NT2/D1 (cell line): ENCODE results near the gene XRCC3.

Experiments
- DNase-seq: peaks from one replicate; pipeline ENCODE4 v3.0.0-alpha.2; 2011; ENCODE audit warnings: low read depth, low spot score
- H3K27me3 ChIP-seq: 2 replicates; pipeline ENCODE4 v1.6.0; 2011; ENCODE audit warnings: mild to moderate bottlenecking; ENCODE audit not compliant: insufficient read length, insufficient read depth
- H3K36me3 ChIP-seq: 2 replicates; pipeline ENCODE4 v1.6.1; 2011; ENCODE audit warnings: mild to moderate bottlenecking, low read length, mixed read lengths; ENCODE audit not compliant: insufficient read depth, insufficient read length
- H3K4me1 ChIP-seq: 2 replicates; pipeline ENCODE4 v1.5.1; 2011; ENCODE audit not compliant: insufficient read depth, insufficient read length
- H3K4me3 ChIP-seq: 2 replicates; pipeline ENCODE4 v1.5.1; 2011; ENCODE audit warnings: low read depth; ENCODE audit not compliant: insufficient read length
- H3K9ac ChIP-seq: 2 replicates; pipeline ENCODE4 v1.6.0; 2011; ENCODE audit warnings: low read depth; ENCODE audit not compliant: insufficient read length
- H3K9me3 ChIP-seq: 2 replicates; pipeline ENCODE4 v1.5.1; 2011; ENCODE audit warnings: mild to moderate bottlenecking, low read length; ENCODE audit not compliant: insufficient read depth
- SUZ12 ChIP-seq: IDR thresholded peaks from 2 replicates; pipeline ENCODE4 v1.6.1; 2011; ENCODE audit not compliant: insufficient read length, insufficient read depth; ENCODE audit errors: extremely low read depth
- YY1 ChIP-seq: IDR thresholded peaks from 2 replicates; pipeline ENCODE4 v1.6.1; 2011; ENCODE audit not compliant: insufficient read length, insufficient read depth
- ZNF274 ChIP-seq: IDR thresholded peaks from 2 replicates; pipeline ENCODE4 v1.6.1; 2011; ENCODE audit warnings: mild to moderate bottlenecking, low read depth, low read length

The XRCC3 gene

GRCh38 chr14:103753774-103754173, 38.5 kb upstream of the XRCC3 start:
- DNase-seq = no peak
- Histone ChIP-seq H3K4me3 (no peak overlapping the region), H3K36me3 (no peaks in the 10 kb centered on the region), H3K4me1 (no peaks in the 10 kb centered on the region), H3K9ac (peak overlapping the region; percentile 50), H3K9me3 (no peaks in the 10 kb centered on the region), H3K27me3 (no peaks in the 10 kb centered on the region)
- TF ChIP-seq SUZ12 (no peak), YY1 (no peak), ZNF274 (no peak)

GRCh38 chr14:103749860-103750259, 34.6 kb upstream of the XRCC3 start:
- Histone ChIP-seq H3K27me3 (no peaks in the 10 kb centered on the region), H3K4me1 (no peaks in the 10 kb centered on the region), H3K36me3 (no peaks in the 10 kb centered on the region), H3K9ac (no peak overlapping the region), H3K4me3 (no peak overlapping the region), H3K9me3 (no peaks in the 10 kb centered on the region)
- DNase-seq = no peak
- no peak for TF ChIP-seq SUZ12
- TF ChIP-seq YY1 = no peak
- no peak for TF ChIP-seq ZNF274

GRCh38 chr14:103749452-103749851, 34.2 kb upstream of the XRCC3 start:
- TF ChIP-seq YY1 (no peak), ZNF274 (no peak), SUZ12 (no peak)
- Histone ChIP-seq H3K9ac (no peak overlapping the region), H3K36me3 (no peaks in the 10 kb centered on the region), H3K27me3 (no peaks in the 10 kb centered on the region), H3K4me3 (no peak overlapping the region), H3K9me3 (no peaks in the 10 kb centered on the region), H3K4me1 (no peaks in the 10 kb centered on the region)
- DNase-seq = no peak

GRCh38 chr14:103748534-103748857, 33.2 kb upstream of the XRCC3 start:
- H3K4me1 ChIP-seq = peaks cover 2% of the 10 kb centered on the region
- H3K36me3 ChIP-seq = no peaks in the 10 kb centered on the region
- DNase-seq = no peak
- H3K9ac ChIP-seq = no peak overlapping the region
- H3K27me3 ChIP-seq = no peaks in the 10 kb centered on the region
- TF ChIP-seq YY1 = no peak
- no peak for TF ChIP-seq SUZ12
- TF ChIP-seq ZNF274 = no peak
- H3K4me3 ChIP-seq = no peak overlapping the region
- H3K9me3 ChIP-seq = no peaks in the 10 kb centered on the region

- DNase-seq = no peak
- H3K36me3 ChIP-seq = no peaks in the 10 kb centered on the region
- H3K9me3 ChIP-seq = no peaks in the 10 kb centered on the region
- H3K4me3 ChIP-seq = no peak overlapping the region
- TF ChIP-seq ZNF274 = no peak
- no peak for TF ChIP-seq YY1
- TF ChIP-seq SUZ12 = no peak
- H3K27me3 ChIP-seq = no peaks in the 10 kb centered on the region
- H3K4me1 ChIP-seq = peaks cover 5% of the 10 kb centered on the region
- no peak overlapping the region for H3K9ac ChIP-seq
Observed at GRCh38 chr14:103746701-103747100, 31.4 kb upstream of the XRCC3 start.

GRCh38 chr14:103745424-103745823, 30.2 kb upstream of the XRCC3 start:
- no peak for TF ChIP-seq ZNF274
- no peak for TF ChIP-seq YY1
- no peak for TF ChIP-seq SUZ12
- H3K36me3 ChIP-seq = no peaks in the 10 kb centered on the region
- DNase-seq = no peak
- no peak overlapping the region for H3K9ac ChIP-seq
- H3K27me3 ChIP-seq = no peaks in the 10 kb centered on the region
- H3K9me3 ChIP-seq = no peaks in the 10 kb centered on the region; the same call in 1 of the 2 replicates
- H3K4me3 ChIP-seq = no peak overlapping the region
- peaks cover 8% of the 10 kb centered on the region for H3K4me1 ChIP-seq

GRCh38 chr14:103744621-103745395, 29.6 kb upstream of the XRCC3 start:
- TF ChIP-seq YY1 (no peak), SUZ12 (no peak), ZNF274 (no peak)
- Histone ChIP-seq H3K4me1 (peaks cover 8% of the 10 kb centered on the region), H3K4me3 (no peak overlapping the region), H3K9ac (no peak overlapping the region), H3K36me3 (peaks cover 1% of the 10 kb centered on the region), H3K27me3 (no peaks in the 10 kb centered on the region), H3K9me3 (no peaks in the 10 kb centered on the region; the same call in 1 of the 2 replicates)
- no peak for DNase-seq
